Stimulated activated CD4-positive, alpha-beta T cell treated with anti-CD3 and anti-CD28 coated beads, Interleukin-4, amount 100 ng/mL, for 24 hours (primary cell): ENCODE measurements around the gene OGA.

ENCODE experiments used
- DNase-seq: peaks from one replicate; pipeline ENCODE4 v3.0.0-alpha.2; 2020

The OGA gene

GRCh38 chr10:101834341-101834740 is 16.1 kb upstream of the OGA start:
- DNase-seq: no peak

GRCh38 chr10:101833466-101833865 is 15.2 kb upstream of the OGA start:
- DNase-seq: no peak

GRCh38 chr10:101832325-101832771 is 14.1 kb upstream of the OGA start:
- DNase-seq: no peak

GRCh38 chr10:101831169-101831811 is 13.0 kb upstream of the OGA start:
- no peak for DNase-seq

- peak; percentile 93 for DNase-seq
These were observed 12.3 kb upstream of the OGA start for GRCh38 chr10:101830322-101831168.

GRCh38 chr10:101829561-101830315 is 11.5 kb upstream of the OGA start:
- DNase-seq: peak; percentile 50

GRCh38 chr10:101828766-101829551 is 10.7 kb upstream of the OGA start:
- no peak for DNase-seq

- DNase-seq: no peak
These were observed 9.8 kb upstream of the OGA start for GRCh38 chr10:101827919-101828600.

GRCh38 chr10:101826852-101827434 is 8.7 kb upstream of the OGA start:
- DNase-seq: no peak

GRCh38 chr10:101824736-101825135 is 6.5 kb upstream of the OGA start:
- no peak for DNase-seq

- DNase-seq: no peak
These were observed 809 bp upstream of the OGA start for GRCh38 chr10:101818872-101819633.

- peak; percentile 49 for DNase-seq
These were observed 716 bp downstream of the OGA start for GRCh38 chr10:101817337-101818118.

GRCh38 chr10:101816913-101817336 is 1.3 kb downstream of the OGA start:
- no peak for DNase-seq

GRCh38 chr10:101816376-101816775 is 1.9 kb downstream of the OGA start:
- no peak for DNase-seq

GRCh38 chr10:101814466-101815071 is 3.7 kb downstream of the OGA start:
- no peak for DNase-seq

GRCh38 chr10:101812606-101813005 is 5.6 kb downstream of the OGA start:
- no peak for DNase-seq

- no peak for DNase-seq
These were observed 11.1 kb downstream of the OGA start for GRCh38 chr10:101807158-101807557.

GRCh38 chr10:101803511-101803910 is 14.7 kb downstream of the OGA start:
- no peak for DNase-seq

GRCh38 chr10:101797403-101798059 is 20.7 kb downstream of the OGA start:
- no peak for DNase-seq
